Superior temporal gyrus (tissue), 1 donor: ENCODE measurements around the gene PSME3.

ENCODE experiments used
- DNase-seq: peaks from one replicate; pipeline ENCODE4 v3.0.0-alpha.2; 2016; ENCODE audit errors: extremely low spot score

The PSME3 gene

DNA sequence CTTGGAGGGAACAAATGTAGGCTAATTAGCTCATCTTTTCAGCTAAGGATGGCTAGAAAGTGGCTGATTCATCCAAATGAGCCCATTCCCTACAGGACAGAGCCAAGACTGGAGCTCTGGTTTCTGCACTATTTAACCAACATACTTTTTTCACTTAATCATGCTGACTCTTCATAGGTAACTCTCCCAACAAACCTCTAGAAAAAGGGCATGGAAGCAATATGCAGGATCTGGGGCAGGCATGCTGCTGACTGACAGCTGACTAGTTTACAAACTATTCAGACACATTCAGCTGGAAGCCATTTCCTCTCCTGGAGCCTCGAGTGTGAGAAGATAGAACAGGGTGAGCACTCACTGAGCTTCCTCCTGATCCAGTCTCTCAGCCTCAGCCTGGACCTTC, 15.3 kb upstream of the PSME3 start:
- DNase-seq = no peak

- DNase-seq = no peak
Observed at GRCh38 chr17:42818379-42818778, 14.8 kb upstream of the PSME3 start.

GRCh38 chr17:42819939-42820535, 13.2 kb upstream of the PSME3 start:
- no peak for DNase-seq

DNA sequence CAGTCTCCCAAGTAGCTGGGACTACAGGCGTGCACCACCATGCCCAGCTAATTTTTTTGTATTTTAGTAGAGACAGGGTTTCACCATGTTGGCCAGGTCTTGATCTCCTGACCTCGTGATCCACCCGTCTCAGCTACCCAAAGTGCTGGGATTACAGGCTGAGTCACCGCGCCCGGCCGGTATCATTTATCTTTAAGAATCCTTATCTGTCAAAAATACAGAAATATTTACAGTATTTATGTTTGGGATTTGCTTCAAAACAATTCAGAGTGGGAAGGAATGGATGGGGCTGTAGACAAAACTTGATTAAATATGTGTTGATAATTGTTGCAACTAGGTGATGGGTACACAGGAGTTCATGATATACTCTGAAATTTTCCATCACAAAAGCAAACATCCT, 12.0 kb upstream of the PSME3 start:
- DNase-seq = no peak

- no peak for DNase-seq
Observed at GRCh38 chr17:42827472-42827871, 5.7 kb upstream of the PSME3 start.

- DNase-seq = no peak
Observed at GRCh38 chr17:42830971-42831370, 2.2 kb upstream of the PSME3 start.

GRCh38 chr17:42832213-42832933, 824 bp upstream of the PSME3 start:
- no peak for DNase-seq

- no peak for DNase-seq
Observed at GRCh38 chr17:42833767-42834422, 698 bp downstream of the PSME3 start.

GRCh38 chr17:42835732-42836131, 2.5 kb downstream of the PSME3 start:
- no peak for DNase-seq

DNA sequence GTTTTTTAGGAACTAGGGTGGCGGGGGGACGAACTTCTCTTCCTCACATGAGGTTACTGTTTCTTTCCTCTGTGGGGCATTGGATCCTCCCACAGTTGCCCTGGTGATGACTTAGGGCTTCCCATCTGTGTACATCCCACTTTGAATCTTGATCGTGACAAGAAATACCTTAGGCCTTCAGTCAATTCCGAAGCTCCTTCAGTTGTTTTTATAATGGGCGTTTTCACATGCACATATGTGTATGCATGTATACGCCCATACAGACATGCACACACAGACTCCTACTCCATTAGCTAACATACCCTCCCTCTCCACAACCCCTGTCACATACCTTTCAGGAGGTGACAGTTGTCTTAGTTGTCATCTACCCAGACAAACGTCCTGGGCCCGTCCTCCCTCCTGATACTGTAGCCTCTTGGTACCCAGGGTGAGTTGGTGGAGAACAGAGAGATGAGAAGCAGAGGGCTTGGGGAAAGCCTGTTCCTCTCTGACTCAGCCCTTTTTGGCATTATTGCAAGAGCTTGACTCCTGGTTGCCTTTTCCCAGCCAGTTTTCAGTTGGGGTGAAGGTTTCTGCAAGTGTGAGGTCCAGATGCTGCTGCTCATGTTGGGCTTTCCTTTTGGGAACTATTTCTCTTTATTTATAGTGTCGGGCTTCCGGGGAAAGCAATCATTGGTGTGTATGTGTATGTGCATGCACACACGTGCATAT, 8.9 kb downstream of the PSME3 start:
- no peak for DNase-seq

DNA sequence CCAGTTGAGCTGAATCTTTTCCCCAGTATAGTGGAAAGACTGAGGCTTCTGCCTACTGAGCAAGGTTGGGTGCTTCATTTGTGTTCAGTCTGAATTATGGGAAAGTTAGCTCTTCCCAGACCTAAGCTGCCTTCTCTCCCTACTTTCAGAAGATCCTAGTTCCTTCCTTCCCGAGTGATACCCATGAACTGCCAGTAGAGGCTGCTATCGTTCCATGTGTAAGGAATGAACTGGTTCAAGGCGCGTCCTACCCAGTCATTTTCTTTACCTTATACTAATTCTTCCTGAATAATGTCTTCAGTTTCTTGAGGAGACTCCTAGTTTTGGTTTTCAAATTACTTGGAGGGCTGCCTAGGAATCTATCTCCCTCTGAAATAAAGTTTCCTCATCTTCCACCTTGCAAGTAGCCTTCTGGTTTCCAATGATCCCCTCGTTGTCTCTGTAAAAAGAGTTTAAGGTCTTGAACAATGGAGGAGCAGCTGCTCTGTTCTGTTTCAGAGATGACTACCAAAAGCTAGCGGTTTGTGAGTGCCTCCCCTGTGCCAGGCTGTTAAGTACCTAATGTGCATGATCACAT, 10.2 kb downstream of the PSME3 start:
- peak; percentile 78 for DNase-seq

DNA sequence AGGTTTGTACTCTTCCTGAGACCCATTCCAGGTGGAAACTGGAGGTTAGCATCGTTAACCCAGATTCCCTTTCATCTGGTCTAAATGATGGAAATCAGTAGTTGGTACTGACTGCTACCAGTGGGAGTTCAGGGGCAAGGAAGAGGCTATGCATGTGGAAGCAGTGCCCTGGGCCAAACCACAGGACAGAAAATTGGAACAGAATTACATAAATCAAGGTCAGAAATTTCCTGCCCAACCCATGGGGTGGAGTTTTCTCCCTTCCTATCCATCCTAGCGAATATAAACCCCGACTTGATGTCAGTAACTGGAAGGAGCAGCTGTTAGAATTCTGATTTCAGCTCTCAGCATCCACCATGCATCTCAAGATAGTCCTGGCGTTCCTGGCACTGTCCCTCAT, 11.1 kb downstream of the PSME3 start, which contains the start of gene AOC2:
Gene AOC2 (plus strand): TSS at position 310 of the 400 bp plus-strand sequence. CDS start 47 bp downstream, at position 357.
- no peak for DNase-seq

- DNase-seq = no peak
Observed at GRCh38 chr17:42844761-42845555, 11.8 kb downstream of the PSME3 start.

- DNase-seq = no peak
Observed at GRCh38 chr17:42845556-42845917, 12.3 kb downstream of the PSME3 start.

DNA sequence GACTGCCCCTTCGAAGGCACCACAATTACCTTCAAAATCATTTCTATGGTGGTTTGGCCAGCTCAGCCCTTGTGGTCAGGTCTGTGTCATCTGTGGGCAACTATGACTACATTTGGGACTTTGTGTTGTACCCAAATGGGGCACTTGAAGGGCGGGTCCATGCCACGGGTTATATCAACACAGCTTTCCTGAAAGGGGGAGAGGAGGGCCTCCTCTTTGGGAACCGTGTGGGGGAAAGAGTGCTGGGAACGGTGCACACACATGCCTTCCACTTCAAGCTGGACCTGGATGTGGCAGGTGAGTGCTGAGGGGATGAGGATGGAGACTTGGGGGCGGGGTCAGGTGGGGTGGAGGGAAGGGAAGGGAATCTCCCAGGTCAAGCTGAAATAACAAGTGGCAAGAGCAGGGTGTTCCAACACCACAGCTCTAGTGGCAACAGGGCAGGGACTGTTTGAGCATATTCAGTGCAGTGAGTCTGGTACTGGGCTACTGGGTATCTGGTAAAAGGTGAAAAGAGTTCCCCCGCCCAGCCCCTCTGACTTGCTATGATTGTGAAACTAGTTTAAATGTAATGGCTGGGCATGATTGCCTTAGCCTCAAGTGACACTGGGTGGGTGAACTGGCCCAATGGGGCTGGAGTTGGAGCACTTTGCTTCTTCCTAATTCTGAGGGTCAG, 12.9 kb downstream of the PSME3 start:
- DNase-seq = no peak

- DNase-seq = no peak
Observed at GRCh38 chr17:42846594-42847280, 13.5 kb downstream of the PSME3 start.

DNA sequence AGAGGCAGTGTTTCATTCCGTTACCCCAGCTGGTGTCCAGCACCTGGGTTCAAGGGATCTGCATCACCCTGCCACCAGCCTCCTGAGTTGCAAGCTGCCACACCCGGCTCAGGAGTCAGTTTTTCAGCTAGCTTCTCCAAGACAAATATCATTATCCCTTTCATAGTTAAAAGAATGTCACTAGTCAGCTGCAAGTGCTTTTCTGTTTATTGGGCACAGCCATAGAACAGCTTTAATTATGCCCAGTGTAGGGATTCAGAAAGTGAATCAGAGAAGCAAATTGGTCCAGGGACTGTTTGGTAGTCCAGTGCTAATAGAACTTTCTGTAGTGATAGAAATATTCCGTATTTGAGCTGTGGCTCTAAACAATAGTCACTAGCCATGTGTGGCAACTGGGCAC, 14.9 kb downstream of the PSME3 start:
- DNase-seq = no peak

DNA sequence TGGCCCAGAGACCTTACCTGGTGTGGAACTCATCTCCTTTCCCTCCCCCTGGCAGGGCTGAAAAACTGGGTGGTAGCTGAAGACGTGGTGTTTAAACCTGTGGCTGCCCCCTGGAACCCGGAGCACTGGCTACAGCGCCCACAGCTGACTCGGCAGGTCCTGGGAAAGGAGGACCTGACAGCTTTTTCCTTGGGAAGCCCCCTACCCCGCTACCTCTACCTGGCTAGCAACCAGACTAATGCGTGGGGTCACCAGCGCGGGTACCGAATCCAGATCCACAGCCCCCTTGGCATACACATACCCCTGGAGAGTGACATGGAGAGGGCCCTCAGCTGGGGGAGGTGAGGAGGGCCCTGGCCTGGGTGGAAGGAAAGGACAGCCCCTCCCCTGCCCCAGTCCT, 15.8 kb downstream of the PSME3 start:
- DNase-seq = no peak

GRCh38 chr17:42849451-42850181, 16.4 kb downstream of the PSME3 start:
- no peak for DNase-seq
